GM19438 (cell line): ENCODE results near the gene EPN1.

Source experiments
- ATAC-seq: cut with Tn5 transposase; IDR thresholded peaks from one replicate; pipeline ENCODE4 v1.9.1; 2021; ENCODE audit warnings: low read depth; ENCODE audit not compliant: unreplicated experiment

The EPN1 gene

DNA sequence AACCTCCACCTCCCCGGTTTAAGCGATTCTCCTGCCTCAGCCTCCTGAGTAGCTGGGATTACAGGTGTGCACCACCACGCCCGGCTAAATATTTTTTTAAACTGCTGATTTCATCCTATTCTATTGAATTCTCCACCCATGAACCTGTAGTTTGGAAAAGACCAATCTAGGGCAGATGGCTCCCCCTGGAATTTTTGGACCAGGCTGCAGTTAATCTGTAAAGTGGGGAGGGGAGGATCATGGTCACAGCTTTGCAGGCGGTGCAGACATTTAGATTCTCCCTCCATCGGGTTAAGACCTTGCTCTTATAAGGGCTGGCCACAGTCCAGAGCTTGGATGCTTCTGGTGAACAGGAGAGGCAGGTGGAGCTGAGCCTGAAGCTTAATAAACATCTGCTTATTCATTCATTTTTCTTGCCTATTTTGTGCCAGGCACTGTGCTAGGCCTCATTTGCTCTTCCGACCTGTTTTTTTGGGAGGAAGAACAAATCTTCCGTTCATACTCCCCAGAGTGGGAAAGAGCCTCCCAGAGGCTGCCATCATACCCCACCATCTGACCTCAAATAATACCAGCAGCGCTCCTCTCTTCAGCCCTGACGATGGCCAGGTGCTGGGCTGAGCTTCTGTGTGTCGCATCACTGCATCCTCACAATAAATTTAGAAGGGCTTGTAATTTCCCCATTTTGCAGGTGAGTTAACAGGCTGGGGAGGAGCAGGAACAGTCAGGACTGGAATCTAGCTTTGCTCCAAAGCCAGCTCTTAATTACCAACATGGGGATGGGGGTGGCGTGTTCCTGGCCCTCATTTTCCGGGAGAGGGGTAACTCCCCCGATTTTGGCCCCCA is 27.9 kb upstream of the EPN1 start:
- no peak for ATAC-seq

DNA sequence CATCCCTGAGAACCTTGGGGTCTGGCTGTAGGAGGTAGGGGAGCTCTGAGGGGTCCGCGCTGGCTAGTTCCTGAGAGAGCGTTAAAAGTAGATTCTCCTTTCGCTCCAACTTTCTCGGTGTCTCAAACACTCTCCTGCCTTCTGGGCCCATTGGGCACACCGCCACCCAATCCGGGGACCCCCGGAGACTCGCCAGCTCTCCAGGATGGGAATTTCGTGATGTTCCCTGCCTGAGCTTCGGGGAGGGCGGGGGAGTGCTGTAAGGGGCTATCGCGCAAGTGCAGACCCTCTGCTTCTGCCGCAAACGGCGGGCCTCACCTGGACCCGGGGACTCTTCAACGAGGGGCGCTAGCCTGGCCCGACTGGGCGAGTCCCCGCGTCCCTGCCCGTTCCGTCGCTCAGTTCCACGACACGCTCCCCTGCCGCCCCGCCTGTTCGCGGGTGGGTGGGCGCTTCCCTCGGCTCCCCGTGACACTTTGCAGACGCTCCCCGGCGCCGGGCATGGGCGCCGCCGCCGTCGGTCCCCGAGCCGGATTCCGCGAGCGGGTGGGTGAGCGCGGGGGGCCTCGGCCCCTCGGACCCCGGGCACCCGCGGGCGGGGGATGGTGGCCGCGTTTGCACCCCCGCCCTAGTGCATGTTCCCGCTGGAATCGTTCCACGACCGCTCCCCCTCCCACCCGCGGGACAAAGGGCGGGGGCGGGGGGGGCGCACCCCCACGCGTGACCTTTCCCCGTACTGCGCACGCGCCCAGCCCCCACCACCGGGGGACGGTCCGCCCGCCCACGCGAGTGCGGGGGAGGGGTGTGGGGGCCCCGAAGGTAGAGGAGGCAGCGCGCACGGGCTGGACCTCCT is 27.1 kb upstream of the EPN1 start, which contains the start of gene CCDC106:
CCDC106 (plus strand) TSS at position 481 of the 853 bp plus-strand sequence. CDS start 835 bp downstream, outside the sequence.
- ATAC-seq, result no peak

DNA sequence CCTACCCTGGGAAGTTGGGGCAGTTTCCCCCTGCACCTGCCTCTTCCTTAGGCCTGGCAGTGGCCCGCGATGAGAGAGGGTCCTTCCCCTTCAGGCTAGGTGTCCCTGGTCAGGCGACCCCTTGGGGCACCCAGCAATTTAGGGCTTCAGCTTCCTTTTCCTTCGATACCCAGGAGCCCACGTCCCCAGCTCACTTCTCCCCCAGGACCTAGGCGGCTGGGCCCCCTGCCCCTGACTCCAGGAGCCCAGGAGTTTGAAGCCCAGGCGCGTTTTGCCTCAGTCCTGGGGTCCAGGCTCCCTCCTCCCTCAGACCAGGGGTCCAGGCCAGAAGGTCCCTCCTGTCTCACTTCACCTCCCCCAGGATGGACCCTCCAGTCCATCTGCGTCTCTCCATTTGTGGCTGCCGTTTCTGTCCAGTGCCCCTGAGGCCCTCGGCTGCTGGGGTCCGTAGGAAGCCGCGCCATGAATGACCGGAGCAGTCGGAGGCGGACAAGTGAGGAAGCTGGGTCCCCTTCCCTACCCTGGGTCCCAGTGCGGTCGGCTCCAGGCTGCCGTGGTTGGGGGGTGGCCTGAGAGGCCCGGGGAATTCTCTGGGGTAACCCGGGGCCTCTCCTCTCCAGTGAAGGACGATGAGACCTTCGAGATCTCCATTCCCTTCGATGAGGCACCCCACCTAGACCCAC is 26.3 kb upstream of the EPN1 start:
- ATAC-seq, result no peak

DNA sequence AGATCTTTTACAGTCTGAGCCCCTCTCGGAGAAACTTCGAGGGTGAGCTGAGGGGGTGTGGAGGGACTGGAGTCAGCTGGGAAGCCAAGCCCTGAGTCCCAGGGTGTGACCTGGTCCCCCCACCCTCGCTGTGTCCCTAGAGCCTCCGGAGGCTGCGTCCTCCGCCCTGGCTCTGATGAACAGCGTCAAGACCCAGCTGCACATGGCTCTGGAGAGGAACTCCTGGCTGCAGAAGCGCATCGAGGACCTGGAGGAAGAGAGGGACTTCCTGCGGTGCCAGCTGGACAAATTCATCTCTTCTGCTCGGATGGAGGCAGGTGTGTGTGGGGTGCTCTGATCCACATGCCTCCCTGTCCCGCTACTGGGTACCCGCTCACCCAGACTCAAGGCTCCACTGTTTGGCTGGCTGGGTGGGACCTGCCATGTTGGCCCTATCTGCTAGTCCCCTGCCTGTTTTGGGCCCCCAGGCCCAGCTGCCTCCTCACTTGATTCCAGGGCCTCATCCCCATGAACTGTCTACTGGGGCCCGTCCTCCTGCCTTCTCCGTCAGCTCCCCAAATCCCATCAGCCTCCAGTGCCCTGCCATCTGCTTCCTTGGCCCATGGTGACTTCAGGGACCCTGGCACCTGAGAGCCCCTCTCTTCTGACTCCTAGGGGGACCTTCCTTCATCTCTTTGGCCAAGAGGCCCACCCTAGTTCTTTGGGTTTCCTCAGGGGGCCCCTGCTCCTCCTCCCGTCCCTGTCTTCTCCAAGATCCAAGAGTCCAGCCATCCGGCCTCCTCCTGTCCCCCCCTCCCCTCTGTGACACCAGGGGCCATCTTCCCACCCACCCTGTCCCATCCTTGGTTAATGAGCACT is 25.5 kb upstream of the EPN1 start:
- no peak for ATAC-seq

DNA sequence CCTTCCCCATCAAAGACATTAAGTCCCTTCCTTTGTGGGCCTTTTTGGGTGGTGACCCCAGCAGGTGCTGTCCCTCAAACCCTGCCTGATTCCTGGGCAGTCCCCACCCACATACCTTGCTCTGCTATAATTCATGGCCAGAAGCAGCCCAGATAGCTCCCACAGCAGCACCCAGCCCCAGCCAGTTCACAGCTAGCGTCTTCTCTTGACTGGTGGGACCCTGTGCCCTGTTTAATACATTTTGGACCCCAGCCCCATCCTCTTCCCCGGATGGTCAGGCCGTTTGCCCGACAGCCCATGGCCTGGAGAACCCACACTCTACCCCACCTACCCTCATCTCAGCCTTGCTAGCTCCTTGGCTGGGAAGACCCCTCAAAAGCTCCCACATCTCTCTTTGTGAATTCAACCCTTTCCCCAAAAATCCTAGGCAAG is 24.9 kb upstream of the EPN1 start:
- ATAC-seq, result no peak

DNA sequence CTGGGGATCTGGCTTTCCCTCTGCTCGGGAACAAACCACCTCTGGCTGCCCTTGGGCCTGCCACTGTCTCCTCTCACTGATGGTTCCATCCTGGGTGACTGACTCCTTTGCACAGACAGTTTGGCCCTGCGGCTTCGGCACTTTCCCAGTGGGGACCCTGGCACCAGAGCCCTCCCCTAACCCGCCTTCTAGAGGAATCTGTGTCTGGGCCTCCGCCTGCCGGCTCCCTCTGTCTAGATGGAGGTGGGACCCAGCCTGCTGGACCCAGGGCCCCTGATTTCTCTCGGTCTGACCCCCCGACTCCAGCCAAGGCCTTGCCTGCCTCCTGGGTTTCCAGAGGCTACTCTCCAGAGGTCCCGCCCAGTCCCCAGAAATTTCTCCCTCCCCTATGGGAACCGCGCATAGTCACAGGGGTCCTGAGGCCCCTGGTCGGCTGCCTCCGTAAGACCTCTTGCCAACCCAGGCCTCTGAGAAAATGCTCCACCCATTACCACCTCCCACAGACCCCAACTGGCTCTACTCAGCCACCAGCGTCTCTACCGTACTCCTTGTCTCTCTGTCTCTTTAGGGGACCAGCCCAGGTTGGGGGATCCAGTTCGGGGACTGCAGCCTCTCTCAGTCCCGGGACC is 24.3 kb upstream of the EPN1 start:
- ATAC-seq, result no peak

DNA sequence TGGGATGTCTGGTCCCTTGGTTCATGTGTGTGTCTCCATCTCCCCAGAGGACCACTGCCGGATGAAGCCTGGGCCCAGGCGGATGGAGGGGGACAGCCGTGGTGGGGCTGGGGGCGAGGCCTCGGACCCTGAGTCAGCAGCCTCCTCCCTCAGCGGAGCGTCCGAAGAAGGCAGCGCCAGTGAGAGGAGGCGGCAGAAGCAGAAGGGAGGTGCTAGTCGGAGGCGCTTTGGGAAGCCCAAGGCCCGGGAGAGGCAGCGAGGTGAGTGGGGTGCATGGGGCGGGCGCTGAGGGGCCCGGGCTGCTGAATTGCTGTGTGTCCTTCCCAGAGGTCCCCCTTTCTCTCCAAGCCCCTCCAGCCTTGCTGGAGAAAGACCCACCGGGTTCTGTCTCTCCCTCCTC is 23.8 kb upstream of the EPN1 start:
- no peak for ATAC-seq

DNA sequence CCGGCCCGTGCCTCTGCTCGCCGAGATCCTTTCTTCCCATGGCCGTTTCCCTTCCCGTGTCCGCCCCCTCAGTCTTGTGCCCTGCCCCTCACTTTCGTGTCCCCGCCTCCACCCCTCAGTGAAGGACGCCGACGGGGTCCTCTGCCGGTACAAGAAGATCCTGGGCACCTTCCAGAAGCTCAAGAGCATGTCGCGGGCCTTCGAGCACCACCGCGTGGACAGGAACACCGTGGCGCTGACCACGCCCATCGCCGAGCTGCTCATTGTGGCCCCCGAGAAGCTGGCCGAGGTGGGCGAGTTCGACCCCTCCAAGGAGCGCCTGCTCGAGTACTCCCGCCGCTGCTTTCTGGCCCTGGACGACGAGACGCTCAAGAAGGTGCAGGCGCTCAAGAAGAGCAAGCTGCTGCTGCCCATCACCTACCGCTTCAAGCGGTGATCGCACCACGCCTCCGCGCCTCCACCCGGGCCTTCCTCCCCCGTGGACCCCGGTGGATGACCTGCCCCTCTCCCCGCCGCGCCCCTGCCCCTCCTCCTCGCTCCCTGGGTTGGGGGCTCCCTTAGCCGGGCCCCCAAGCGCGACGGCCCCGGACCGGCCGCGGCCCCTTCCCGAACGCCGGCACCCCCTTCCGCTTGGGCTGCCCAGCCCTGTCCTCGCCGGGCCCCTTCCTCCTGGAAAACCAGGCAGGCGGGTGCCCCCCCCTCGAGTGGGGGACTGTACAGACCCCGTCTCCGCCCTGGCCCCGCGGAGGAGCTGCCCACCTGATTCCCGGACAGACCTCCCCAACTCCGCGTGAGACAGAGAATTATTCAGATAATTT is 22.5 kb upstream of the EPN1 start:
- no peak for ATAC-seq

DNA sequence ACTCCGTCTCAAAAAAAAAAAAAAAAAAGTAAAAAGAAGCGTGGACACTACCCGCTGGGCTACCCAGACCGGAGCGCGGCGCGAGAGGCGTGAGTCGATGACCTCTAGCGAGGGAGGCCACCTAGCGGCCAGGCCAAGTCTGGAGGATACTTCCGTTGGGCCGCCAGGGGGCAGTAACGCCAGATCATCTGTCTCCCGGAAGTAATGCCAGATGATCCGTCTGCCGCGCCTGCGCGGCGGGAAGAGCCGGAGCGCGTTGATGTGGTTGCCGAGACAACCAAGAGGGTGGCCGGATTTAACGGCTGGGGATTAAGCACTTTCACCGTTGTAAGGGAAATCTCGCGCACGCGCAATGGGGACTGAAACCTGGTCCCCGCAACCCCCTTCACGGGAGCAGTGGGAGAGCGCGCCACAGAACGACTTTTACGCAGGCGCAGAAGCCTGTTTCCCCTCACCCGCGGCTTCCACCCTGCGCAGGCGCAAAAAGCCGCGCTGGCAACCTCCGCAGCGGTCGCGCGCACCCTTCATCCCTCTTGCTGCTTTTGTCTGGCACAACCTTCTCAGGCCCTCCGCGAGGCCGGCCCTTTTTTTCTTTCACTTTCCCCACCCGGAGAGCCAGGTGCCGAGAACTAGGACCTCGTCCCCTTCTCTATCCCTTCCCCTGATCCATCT is 21.2 kb upstream of the EPN1 start:
- peak; percentile 35 for ATAC-seq

DNA sequence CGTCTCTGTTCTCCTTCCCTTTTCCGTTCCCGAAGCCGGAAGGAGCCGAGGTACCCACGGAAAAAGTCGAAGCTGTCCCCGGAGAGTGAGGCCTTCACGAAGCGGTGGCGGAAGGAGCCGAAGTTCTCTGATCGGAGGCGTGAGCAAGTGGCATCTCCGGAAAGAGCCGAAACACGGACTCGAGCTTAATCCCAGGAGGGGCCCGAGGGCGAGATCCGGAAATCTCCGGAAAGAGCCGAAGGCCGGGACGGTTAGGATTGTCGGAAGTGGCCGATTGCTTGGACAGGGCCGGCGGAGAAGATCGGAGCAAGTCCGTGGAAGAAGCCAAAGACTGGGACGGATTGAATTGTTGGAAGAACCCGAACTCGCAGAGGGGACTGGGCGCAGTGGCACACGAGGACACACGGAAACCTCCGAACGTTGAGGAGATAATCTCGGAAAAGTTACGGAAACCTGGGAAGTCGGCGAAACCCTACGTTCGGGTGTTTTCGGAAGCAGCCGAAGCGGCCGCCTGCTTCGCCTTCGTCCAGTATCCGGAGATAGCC is 20.6 kb upstream of the EPN1 start:
- ATAC-seq, result peak; percentile 51

DNA sequence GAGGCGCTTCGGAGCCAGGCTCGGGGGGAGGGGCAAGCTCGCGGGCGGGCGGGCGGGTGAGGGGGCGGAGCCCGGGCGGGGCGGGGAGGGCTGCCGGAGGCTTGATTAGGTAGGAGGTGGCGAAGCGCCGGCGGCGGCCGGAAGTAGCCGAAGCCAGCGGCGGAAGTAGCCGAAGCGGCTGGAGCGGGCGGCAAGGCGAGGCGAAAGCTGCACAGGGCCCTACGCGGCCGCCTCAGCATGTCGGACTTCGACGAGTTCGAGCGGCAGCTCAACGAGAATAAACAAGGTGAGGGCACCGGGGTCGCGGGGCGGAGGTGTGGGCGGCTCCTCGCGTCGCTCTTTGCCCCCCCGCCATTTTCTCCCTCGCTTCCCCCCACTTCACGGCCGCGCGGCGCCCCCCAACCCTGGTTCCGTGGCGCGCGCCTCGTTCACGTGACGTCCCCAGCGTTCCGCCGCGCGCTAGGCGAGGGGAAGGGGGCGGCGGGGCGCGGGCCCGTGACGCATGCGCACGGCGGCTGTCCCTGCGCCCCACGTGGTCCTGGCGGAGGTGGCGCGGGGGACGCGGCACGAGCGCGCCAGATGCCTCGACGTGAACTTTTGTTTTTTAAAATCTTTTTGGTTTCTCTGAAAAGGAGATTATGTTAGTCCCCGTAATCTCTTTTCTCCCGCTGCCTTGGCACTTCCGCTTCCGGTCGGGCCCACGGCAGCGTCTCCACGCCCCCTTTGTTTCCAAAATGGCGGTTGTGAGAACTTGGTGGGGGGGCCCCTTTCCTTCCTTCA is 20.0 kb upstream of the EPN1 start, which contains the start of gene U2AF2:
U2AF2 (plus strand) TSS at position 168 of the 780 bp plus-strand sequence; CDS start at position 238, 70 bp downstream.
- peak; percentile 37 for ATAC-seq

DNA sequence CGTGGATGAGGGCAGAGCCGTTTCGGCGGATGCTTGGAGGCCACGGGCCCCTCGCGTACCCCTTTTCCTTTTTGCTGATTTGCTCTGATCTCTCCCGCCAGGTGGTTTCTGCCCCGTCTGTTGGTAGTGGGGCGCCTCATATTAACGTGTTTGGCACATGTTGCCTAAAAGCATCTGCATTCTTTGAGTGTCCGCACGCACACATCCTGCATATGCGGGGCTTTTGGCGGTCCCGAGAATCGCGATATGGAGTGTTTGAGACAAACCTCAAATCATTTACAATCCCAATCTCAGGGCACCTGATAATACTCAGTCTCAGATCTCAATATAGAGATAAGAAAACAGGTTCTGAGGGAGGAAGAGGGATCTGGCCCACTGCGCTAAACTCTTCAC is 19.4 kb upstream of the EPN1 start:
- ATAC-seq, result no peak

DNA sequence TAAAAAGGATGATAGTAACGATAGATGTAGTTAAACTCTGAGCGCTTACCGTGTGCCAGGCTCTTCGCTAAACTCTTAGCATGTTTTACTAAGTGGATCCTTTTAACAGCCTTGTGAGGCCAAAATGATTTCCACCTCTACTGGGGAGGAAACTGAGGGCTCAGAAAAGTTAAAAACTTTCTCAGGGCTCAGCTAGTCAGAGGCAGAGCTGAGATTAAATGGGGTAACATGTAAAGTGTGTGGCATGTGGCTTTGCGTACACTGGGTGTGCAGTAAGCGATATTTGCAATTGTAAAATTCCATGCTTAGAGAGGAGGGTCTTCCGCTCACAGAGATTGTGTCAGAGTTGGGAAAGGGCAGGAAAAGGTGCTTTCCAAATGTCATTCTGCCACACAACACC is 18.5 kb upstream of the EPN1 start:
- no peak for ATAC-seq

DNA sequence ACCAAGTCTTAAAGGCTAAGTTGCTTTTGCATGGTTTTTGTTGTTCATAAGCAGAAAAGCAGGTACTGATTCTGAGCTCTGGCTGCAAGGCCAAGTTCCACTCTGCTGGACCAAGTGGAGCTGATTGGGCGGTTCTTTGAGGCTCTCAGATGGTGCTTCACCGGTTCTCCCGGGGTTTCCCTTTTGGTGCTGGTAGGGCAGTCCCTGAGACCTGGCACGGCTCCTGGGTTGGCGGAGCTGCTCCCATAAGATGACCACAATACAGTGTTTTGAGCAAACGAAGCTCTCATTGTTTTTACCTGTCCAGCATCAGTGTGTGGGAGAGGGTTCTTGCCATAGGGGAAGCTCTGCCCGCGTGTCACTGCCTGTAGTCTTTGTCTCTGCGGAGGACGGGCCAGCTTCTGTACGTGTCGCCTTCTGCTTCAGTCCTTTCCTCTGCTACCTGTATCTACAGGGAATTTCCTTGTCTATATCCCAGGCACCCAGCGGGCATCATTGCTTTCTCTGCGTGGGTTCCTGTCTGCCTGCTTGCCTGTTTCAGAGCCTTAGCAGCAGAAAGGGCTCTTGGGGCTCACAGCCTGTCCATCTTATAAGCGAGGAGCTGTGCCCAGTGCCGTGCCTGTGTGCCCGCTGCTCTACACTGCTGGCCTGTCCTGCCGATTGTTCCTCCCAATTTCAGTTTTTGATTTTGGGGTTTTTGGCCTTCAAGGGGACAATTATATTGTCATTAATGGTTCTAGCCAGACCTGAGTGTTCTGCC is 17.9 kb upstream of the EPN1 start:
- no peak for ATAC-seq

DNA sequence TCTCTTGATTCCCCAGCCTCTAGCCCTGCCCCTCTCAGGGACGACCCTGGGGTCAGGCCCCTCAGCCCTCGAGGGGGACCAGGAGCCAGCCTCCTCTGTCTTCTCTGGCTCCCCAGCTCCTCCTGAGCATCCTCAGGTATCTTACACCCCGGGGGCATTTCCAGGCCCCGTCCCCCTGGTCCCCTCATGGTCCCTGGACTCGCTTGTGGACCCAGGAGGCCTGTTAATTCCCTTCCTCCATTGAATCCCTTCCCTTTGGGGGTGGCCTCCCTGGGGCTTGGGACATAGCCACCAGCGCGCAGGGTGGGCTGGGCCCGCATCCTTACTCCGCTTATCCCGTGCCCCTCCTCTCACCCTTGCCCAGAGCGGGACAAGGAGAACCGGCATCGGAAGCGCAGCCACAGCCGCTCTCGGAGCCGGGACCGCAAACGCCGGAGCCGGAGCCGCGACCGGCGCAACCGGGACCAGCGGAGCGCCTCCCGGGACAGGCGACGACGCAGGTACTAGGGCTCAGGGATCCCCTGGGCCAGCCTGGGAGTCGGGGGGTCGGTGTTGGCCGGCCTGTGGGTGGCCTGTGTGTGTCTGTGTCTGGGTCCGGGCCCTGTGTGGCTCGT is 16.1 kb upstream of the EPN1 start:
- no peak for ATAC-seq

DNA sequence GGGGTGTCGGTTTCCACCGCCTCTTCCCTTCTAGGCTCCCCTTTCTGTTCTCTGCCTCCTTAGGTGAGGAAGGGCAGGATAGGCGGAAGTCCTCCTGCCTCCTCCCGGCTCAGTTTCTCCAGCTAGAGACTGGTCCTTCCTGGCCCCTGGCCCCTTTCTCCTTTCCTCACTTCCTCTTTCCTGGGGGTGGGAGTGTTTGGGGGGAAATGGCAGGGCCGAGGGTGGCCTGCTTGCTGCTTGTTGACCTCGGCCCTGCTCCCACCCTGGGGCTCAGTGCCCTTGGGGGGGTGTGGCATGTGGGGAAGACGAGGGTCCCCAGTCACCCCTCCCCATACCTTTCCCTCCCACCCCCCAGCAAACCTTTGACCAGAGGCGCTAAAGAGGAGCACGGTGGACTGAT is 15.2 kb upstream of the EPN1 start:
- ATAC-seq, result no peak
